Liver (tissue), 9 donors: ENCODE measurements around the gene ARPIN. TPM values are rescaled to one million over a fixed set of nuclear protein-coding genes. Genes with fewer than 3 reads are reported as not detected.

Experiments used
- DNase-seq: peaks from one replicate; pipeline ENCODE4 v3.0.0-alpha.2; 2017; ENCODE audit warnings: low spot score
- H3K27ac ChIP-seq, 2 donors: one replicate each; pipeline ENCODE4 v1.7.0; 2013; ENCODE audit warnings: inconsistent platforms in 2 of 2, low read length in 2 of 2, control low read depth in 1 of 2, low read depth in 1 of 2, mild to moderate bottlenecking in 1 of 2
- H3K27me3 ChIP-seq, 4 donors: one replicate each; pipeline versions ENCODE4 v1.6.1 to v1.7.0; 2013; ENCODE audit warnings: low read length in 3 of 4, inconsistent platforms in 1 of 4, mild to moderate bottlenecking in 1 of 4, moderate library complexity in 1 of 4; ENCODE audit not compliant: control insufficient read depth in 4 of 4, insufficient read depth in 4 of 4
- H3K36me3 ChIP-seq, 4 donors: one replicate each; pipeline versions ENCODE4 v1.6.1 to v1.7.0; 2013; ENCODE audit warnings: low read length in 3 of 4, mild to moderate bottlenecking in 3 of 4, low read depth in 1 of 4, moderate library complexity in 1 of 4; ENCODE audit not compliant: control insufficient read depth in 4 of 4, insufficient read depth in 3 of 4
- H3K4me1 ChIP-seq, 4 donors: one replicate each; pipeline versions ENCODE4 v1.6.1 to v1.7.0; 2013; ENCODE audit warnings: low read length in 3 of 4, mild to moderate bottlenecking in 3 of 4, moderate library complexity in 1 of 4; ENCODE audit not compliant: control insufficient read depth in 4 of 4, insufficient read depth in 4 of 4
- H3K4me3 ChIP-seq, 3 donors: one replicate each; pipeline versions ENCODE4 v1.6.1 to v1.7.0; 2013; ENCODE audit warnings: low read length in 3 of 3, control low read depth in 1 of 3, low read depth in 1 of 3, mild to moderate bottlenecking in 1 of 3
- H3K9ac ChIP-seq, 2 donors: one replicate each; pipeline ENCODE4 v1.7.0; 2013; ENCODE audit warnings: low read length in 2 of 2, mild to moderate bottlenecking in 2 of 2, moderate library complexity in 2 of 2, control low read depth in 1 of 2, low read depth in 1 of 2
- H3K9me3 ChIP-seq, 4 donors: one replicate each; pipeline versions ENCODE4 v1.6.1 to v1.7.0; 2013; ENCODE audit warnings: low read length in 3 of 4; ENCODE audit not compliant: control insufficient read depth in 4 of 4
- EGR1 ChIP-seq, 2 donors: IDR thresholded peaks; 2 replicates each; pipeline ENCODE4 v1.6.1; 2016 to 2018; ENCODE audit warnings: antibody characterized with exemption in 2 of 2, low read depth in 2 of 2
- FOXA1 ChIP-seq: IDR thresholded peaks from 2 replicates; pipeline ENCODE4 v1.6.1; 2016; ENCODE audit warnings: antibody characterized with exemption
- FOXA2 ChIP-seq: IDR thresholded peaks from 2 replicates; pipeline ENCODE4 v1.6.1; 2016; ENCODE audit warnings: antibody characterized with exemption
- GABPA ChIP-seq, 2 donors: IDR thresholded peaks in 1 of 2; conservative IDR thresholded peaks in 1 of 2; 2 replicates each; pipeline ENCODE4 v1.6.1; 2016; ENCODE audit warnings: antibody characterized with exemption in 2 of 2, mild to moderate bottlenecking in 1 of 2, moderate library complexity in 1 of 2
- HNF4A ChIP-seq, 2 donors: conservative IDR thresholded peaks; 2 replicates each; pipeline ENCODE4 v1.6.1; 2016; ENCODE audit warnings: antibody characterized with exemption in 2 of 2, mild to moderate bottlenecking in 2 of 2
- HNF4G ChIP-seq: IDR thresholded peaks from 2 replicates; pipeline ENCODE4 v1.6.1; 2016; ENCODE audit warnings: antibody characterized with exemption
- JUND ChIP-seq, 2 donors: IDR thresholded peaks; 2 replicates each; pipeline ENCODE4 v1.6.1; 2016; ENCODE audit warnings: antibody characterized with exemption in 2 of 2
- NR2F2 ChIP-seq: IDR thresholded peaks from 2 replicates; pipeline ENCODE4 v1.6.1; 2016; ENCODE audit warnings: antibody characterized with exemption
- RAD21 ChIP-seq, 2 donors: IDR thresholded peaks; 2 replicates each; pipeline ENCODE4 v1.6.1; 2016; ENCODE audit warnings: antibody characterized with exemption in 2 of 2, mild to moderate bottlenecking in 2 of 2
- RXRA ChIP-seq, 2 donors: IDR thresholded peaks; 2 replicates each; pipeline ENCODE4 v1.6.1; 2017 to 2018; ENCODE audit warnings: antibody characterized with exemption in 2 of 2, mild to moderate bottlenecking in 1 of 2
- SP1 ChIP-seq: IDR thresholded peaks from 2 replicates; pipeline ENCODE4 v1.6.1; 2018; ENCODE audit warnings: antibody characterized with exemption, mild to moderate bottlenecking
- TAF1 ChIP-seq: conservative IDR thresholded peaks from 2 replicates; pipeline ENCODE4 v1.6.1; 2016; ENCODE audit warnings: antibody characterized with exemption, mild to moderate bottlenecking
- YY1 ChIP-seq: IDR thresholded peaks from 2 replicates; pipeline ENCODE4 v1.6.1; 2016; ENCODE audit warnings: antibody characterized with exemption, mild to moderate bottlenecking
- WGBS: extraction: QIAGEN DNeasy Blood & Tissue Kit; methylation state at CpG from one replicate; pipeline ENCODE4 v1.1.7; 2013; 5-methylcytosine and 5-hydroxymethylcytosine counted together
- polyA plus RNA-seq, 2 donors: library from polyadenylated mRNA; stranded (reverse) in 1 of 2; unstranded in 1 of 2; fragments of 200-250 nt in 1 of 2; fragments of >200 nt in 1 of 2; fragmentation: Nextera tagmentation in 1 of 2; extraction: Ambion mirVana in 1 of 2; gene quantifications; one replicate each; pipeline versions ENCODE4 v1.2.1 to v1.2.3, GENCODE V29; 2013 to 2015
- total RNA-seq, 2 donors: library from RNA; depleted of rRNA; stranded (reverse); fragments of >200 nt; gene quantifications; one replicate each; pipeline ENCODE4 v1.2.3, GENCODE V29; 2014
- TF ChIP-seq, protein P1 (sequence below): IDR thresholded peaks from 2 replicates; pipeline ENCODE4 v1.6.1; 2016; ENCODE audit warnings: antibody characterized with exemption
- TF ChIP-seq, protein P2 (sequence below): IDR thresholded peaks from 2 replicates; pipeline ENCODE4 v1.6.1; 2016; ENCODE audit warnings: antibody characterized with exemption
- TF ChIP-seq, protein P3 (sequence below): fragments of 150-350 bp; IDR thresholded peaks from 2 replicates; pipeline ENCODE4 v1.5.1; 2017; ENCODE audit warnings: improper control_type of control experiment, low read depth, low read length; ENCODE audit not compliant: missing input control
- TF ChIP-seq, protein P4 (sequence below): IDR thresholded peaks from 2 replicates; pipeline ENCODE4 v1.6.1; 2016; ENCODE audit warnings: antibody characterized with exemption, mild to moderate bottlenecking
- TF ChIP-seq, protein P5 (sequence below): IDR thresholded peaks from 2 replicates; pipeline ENCODE4 v1.6.1; 2016; ENCODE audit warnings: antibody characterized with exemption
- donor health status: healthy.
- donor health status: healthy.
- donor health status: healthy.
- donor health status: healthy.
- donor health status: healthy.

ARPIN gene
- total and polyA plus RNA-seq, 4 donors = 1.6 to 7.2 (median 3.5) TPM

DNA sequence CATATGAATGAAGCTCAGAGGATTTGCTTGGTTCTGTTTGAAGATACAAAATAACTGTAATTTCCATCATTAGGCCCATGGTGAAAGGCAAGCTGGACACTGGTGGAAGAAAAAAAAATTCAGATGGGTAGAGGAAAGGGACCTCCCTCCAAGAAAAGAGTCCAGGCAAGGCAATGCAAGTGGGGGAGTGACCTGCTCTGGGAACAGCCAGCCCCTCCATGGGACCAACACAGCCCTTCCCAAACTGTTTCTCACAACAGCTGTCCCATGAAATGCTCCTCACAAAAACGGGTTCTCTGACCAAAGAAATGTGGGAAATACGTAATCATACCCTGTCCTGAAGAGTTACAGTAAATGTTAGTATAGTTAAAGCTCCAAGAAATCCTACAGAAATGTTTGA lies 14.6 kb downstream of the ARPIN start:
- peaks cover 0 to 7% (median 2%) of the 10 kb centered on the region in 4 donors for H3K4me1 ChIP-seq
- H3K36me3 ChIP-seq = peaks cover 0 to 5% (median 2%) of the 10 kb centered on the region in 4 donors
- H3K27ac ChIP-seq = no peak overlapping the region
- H3K4me3 ChIP-seq = no peak overlapping the region
- H3K9me3 ChIP-seq = no peaks in the 10 kb centered on the region
- 82% methylated on average over 2 of the region's 2 CpGs for WGBS
- TF ChIP-seq SP1 = no peak
- TF ChIP-seq RXRA (IDR thresholded peaks at IDR 0.05) = no peak
- TF ChIP-seq FOXA2 = no peak
- TF ChIP-seq, protein P1, sequence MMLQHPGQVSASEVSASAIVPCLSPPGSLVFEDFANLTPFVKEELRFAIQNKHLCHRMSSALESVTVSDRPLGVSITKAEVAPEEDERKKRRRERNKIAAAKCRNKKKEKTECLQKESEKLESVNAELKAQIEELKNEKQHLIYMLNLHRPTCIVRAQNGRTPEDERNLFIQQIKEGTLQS = no peak
- TF ChIP-seq FOXA1 = no peak
- no peak for TF ChIP-seq JUND (IDR thresholded peaks at IDR 0.05)
- TF ChIP-seq EGR1 (IDR thresholded peaks at IDR 0.05; ENCODE audit: low read depth in 2 of 2) = no peak
- no peaks in the 10 kb centered on the region for H3K27me3 ChIP-seq
- no peak for DNase-seq
- H3K9ac ChIP-seq = no peak overlapping the region

DNA sequence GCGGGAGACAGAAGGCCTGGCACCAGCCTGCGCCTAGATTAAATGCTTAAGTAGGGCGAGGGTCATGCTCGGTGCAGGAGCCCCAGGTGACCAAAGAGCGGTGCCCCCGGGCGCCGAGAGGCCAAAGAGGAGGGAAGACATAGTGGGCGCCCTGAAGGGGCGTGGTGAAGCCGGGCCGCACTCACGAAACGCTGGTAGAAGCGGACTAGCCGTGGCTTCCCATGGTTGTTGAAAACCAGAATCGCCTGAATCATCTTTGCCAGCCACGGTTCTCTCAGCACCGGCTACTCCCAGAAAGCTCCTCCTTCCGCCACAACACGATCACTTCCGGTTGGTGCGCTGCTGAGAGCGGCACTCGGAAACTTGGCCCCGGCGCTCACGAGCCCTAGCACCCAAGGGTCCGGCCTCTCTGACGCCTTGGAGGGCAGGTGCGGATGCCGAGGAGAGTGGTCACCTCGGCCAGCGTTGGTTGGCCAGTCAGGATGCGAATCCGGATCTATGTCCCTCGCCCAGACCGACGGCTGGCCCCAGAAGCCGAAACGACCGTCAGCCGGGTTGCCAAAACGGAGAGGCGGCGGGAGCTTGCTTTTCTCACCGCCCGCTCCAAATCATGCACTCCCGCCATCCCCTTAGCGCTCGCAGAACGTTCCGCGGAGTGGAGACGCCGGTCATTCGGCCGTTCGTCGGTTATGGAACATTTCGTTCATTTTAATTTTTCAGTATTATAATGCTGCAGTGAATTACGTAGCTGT lies 18.9 kb downstream of the ARPIN start, which contains the start of gene AP3S2:
Gene AP3S2, minus strand, starts transcription at position 299 of the 752 bp plus-strand sequence. Its CDS starts 45 bp downstream, at position 254.
- peak within 1 kb of the TSS; percentile 73 to 99 (median 86) for H3K4me3 ChIP-seq
- peak within 1 kb of the TSS; percentile 97 to 99 for H3K9ac ChIP-seq
- H3K27ac ChIP-seq = peak within 1 kb of the TSS; percentile 88 to 96
- under 1% methylated on average over 62 of the region's 62 CpGs for WGBS
- no peaks in the 10 kb centered on the region for H3K27me3 ChIP-seq
- peak; percentile 92 for DNase-seq
- H3K4me1 ChIP-seq = peaks cover 2 to 21% (median 8%) of the 10 kb centered on the region in 4 donors
- TF ChIP-seq RAD21 (IDR thresholded peaks at IDR 0.05) = peak; percentile 50 to 64
- TF ChIP-seq, protein P2, sequence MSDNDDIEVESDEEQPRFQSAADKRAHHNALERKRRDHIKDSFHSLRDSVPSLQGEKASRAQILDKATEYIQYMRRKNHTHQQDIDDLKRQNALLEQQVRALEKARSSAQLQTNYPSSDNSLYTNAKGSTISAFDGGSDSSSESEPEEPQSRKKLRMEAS = peak; percentile 77
- TF ChIP-seq HNF4G = no peak
- peak; percentile 74 for TF ChIP-seq NR2F2
- TF ChIP-seq, protein P1 = peak; percentile 31
- TF ChIP-seq, protein P3, sequence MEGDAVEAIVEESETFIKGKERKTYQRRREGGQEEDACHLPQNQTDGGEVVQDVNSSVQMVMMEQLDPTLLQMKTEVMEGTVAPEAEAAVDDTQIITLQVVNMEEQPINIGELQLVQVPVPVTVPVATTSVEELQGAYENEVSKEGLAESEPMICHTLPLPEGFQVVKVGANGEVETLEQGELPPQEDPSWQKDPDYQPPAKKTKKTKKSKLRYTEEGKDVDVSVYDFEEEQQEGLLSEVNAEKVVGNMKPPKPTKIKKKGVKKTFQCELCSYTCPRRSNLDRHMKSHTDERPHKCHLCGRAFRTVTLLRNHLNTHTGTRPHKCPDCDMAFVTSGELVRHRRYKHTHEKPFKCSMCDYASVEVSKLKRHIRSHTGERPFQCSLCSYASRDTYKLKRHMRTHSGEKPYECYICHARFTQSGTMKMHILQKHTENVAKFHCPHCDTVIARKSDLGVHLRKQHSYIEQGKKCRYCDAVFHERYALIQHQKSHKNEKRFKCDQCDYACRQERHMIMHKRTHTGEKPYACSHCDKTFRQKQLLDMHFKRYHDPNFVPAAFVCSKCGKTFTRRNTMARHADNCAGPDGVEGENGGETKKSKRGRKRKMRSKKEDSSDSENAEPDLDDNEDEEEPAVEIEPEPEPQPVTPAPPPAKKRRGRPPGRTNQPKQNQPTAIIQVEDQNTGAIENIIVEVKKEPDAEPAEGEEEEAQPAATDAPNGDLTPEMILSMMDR = no peak
- TF ChIP-seq YY1 = peak; percentile 94
- TF ChIP-seq, protein P4, sequence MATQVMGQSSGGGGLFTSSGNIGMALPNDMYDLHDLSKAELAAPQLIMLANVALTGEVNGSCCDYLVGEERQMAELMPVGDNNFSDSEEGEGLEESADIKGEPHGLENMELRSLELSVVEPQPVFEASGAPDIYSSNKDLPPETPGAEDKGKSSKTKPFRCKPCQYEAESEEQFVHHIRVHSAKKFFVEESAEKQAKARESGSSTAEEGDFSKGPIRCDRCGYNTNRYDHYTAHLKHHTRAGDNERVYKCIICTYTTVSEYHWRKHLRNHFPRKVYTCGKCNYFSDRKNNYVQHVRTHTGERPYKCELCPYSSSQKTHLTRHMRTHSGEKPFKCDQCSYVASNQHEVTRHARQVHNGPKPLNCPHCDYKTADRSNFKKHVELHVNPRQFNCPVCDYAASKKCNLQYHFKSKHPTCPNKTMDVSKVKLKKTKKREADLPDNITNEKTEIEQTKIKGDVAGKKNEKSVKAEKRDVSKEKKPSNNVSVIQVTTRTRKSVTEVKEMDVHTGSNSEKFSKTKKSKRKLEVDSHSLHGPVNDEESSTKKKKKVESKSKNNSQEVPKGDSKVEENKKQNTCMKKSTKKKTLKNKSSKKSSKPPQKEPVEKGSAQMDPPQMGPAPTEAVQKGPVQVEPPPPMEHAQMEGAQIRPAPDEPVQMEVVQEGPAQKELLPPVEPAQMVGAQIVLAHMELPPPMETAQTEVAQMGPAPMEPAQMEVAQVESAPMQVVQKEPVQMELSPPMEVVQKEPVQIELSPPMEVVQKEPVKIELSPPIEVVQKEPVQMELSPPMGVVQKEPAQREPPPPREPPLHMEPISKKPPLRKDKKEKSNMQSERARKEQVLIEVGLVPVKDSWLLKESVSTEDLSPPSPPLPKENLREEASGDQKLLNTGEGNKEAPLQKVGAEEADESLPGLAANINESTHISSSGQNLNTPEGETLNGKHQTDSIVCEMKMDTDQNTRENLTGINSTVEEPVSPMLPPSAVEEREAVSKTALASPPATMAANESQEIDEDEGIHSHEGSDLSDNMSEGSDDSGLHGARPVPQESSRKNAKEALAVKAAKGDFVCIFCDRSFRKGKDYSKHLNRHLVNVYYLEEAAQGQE = peak; percentile 59
- TF ChIP-seq HNF4A (conservative IDR thresholded peaks at IDR 0.05) = peak; percentile 48 to 60
- TF ChIP-seq SP1 = peak; percentile 78
- peak; percentile 97 to 99 for TF ChIP-seq GABPA (IDR thresholded peaks at IDR 0.05 in 1 of 2, conservative IDR thresholded peaks at IDR 0.05 in 1 of 2)
- peak in 1 of 2 donors; percentile 52 for TF ChIP-seq JUND (IDR thresholded peaks at IDR 0.05)
- no peak for TF ChIP-seq FOXA2
- peak; percentile 87 for TF ChIP-seq TAF1
- peak in 1 of 2 donors; percentile 51 for TF ChIP-seq EGR1 (IDR thresholded peaks at IDR 0.05; ENCODE audit: low read depth in 2 of 2)
- TF ChIP-seq, protein P5, sequence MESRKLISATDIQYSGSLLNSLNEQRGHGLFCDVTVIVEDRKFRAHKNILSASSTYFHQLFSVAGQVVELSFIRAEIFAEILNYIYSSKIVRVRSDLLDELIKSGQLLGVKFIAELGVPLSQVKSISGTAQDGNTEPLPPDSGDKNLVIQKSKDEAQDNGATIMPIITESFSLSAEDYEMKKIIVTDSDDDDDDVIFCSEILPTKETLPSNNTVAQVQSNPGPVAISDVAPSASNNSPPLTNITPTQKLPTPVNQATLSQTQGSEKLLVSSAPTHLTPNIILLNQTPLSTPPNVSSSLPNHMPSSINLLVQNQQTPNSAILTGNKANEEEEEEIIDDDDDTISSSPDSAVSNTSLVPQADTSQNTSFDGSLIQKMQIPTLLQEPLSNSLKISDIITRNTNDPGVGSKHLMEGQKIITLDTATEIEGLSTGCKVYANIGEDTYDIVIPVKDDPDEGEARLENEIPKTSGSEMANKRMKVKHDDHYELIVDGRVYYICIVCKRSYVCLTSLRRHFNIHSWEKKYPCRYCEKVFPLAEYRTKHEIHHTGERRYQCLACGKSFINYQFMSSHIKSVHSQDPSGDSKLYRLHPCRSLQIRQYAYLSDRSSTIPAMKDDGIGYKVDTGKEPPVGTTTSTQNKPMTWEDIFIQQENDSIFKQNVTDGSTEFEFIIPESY = peak; percentile 29
- peak; percentile 88 to 92 for TF ChIP-seq RXRA (IDR thresholded peaks at IDR 0.05)
- no peak for TF ChIP-seq FOXA1
- H3K36me3 ChIP-seq = peaks cover 0 to 6% (median 2%) of the 10 kb centered on the region in 4 donors
- H3K9me3 ChIP-seq = no peaks in the 10 kb centered on the region
